Transverse colon (tissue), 4 donors: ENCODE results near the gene DHDH.

ENCODE experiments used
- EP300 ChIP-seq: sonication (generic); formaldehyde crosslinking; IDR thresholded peaks from one replicate; pipeline ENCODE4 v1.6.1; 2017; ENCODE audit warnings: antibody characterized with exemption, low read depth
- POLR2A ChIP-seq: fragments of 450-650 bp; IDR thresholded peaks from one replicate; pipeline ENCODE4 v1.6.1; 2016; ENCODE audit warnings: antibody characterized with exemption, mild to moderate bottlenecking, moderate library complexity
- POLR2AphosphoS5 ChIP-seq, 3 donors: sonication (generic); formaldehyde crosslinking; IDR thresholded peaks; one replicate each; pipeline ENCODE4 v1.6.1; 2016; ENCODE audit warnings: antibody characterized with exemption in 3 of 3
- TF ChIP-seq, protein P1 (sequence below), 5 experiments: fragments of 200-600 bp in 3 of 5; fragments of 450-650 bp in 2 of 5; sonication (generic) in 3 of 5; IDR thresholded peaks; 1 replicate in 2 of 5; 2 replicates in 3 of 5; pipeline ENCODE4 v1.5.1; 2016 to 2017; ENCODE audit warnings: antibody characterized with exemption in 5 of 5, inconsistent platforms in 3 of 5, mild to moderate bottlenecking in 2 of 5, moderate library complexity in 1 of 5

- no peak for TF ChIP-seq POLR2AphosphoS5 (IDR thresholded peaks at IDR 0.05)
- no peak for TF ChIP-seq POLR2A
- TF ChIP-seq, protein P1, sequence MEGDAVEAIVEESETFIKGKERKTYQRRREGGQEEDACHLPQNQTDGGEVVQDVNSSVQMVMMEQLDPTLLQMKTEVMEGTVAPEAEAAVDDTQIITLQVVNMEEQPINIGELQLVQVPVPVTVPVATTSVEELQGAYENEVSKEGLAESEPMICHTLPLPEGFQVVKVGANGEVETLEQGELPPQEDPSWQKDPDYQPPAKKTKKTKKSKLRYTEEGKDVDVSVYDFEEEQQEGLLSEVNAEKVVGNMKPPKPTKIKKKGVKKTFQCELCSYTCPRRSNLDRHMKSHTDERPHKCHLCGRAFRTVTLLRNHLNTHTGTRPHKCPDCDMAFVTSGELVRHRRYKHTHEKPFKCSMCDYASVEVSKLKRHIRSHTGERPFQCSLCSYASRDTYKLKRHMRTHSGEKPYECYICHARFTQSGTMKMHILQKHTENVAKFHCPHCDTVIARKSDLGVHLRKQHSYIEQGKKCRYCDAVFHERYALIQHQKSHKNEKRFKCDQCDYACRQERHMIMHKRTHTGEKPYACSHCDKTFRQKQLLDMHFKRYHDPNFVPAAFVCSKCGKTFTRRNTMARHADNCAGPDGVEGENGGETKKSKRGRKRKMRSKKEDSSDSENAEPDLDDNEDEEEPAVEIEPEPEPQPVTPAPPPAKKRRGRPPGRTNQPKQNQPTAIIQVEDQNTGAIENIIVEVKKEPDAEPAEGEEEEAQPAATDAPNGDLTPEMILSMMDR (IDR thresholded peaks at IDR 0.05), result no peak
- no peak for TF ChIP-seq EP300
Observed at GRCh38 chr19:48953990-48954594, 20.6 kb downstream of the DHDH start.
